Inflammatory macrophage treated with lipopolysaccharide for 1 hour (primary cell): Measurements from ENCODE around the gene PRDM2.

Experiments
- DNase-seq, 2 donors: peaks; one replicate each; pipeline ENCODE4 v3.0.0-alpha.2; 2020 to 2022

PRDM2 gene

DNA sequence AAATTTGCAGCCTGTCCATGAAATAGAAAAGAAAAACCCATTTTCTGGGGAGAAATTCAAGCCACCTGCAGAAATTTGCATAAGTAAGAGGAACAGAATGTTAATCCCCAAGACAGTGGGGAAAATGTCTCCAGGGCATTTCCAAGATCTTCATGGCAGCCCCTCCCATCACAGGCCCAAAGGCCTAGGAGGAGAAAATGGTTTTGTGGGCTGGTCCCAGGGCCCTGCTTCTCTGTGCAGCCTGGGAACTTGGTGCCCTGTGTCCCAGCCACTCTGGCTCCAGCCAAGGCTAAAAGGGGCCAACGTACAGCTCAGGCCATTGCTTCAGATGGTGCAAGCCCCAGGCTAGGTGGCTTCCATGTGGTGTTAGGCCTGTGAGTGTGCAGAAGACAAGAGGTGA lies 155.6 kb downstream of the PRDM2 start:
- DNase-seq = no peak

DNA sequence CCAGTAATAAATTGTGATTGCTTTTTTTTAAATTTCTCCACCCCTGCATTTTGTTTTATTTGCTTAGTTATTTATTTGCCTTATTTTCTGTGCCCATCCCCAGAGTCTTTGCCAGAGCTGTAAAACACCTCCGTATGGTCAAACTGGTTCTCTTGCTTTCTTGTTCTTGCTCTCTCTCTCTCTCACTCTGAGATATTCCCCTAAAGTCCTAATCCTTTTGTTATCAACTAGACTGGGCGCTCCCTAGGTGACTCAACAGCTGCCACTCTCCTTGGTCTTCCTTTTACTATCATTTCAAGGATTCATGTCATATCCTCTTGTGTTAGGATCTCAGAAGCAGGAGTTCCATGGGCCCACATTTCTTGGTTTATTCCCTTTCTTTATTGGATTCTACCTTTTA lies 160.0 kb downstream of the PRDM2 start:
- no peak for DNase-seq

DNA sequence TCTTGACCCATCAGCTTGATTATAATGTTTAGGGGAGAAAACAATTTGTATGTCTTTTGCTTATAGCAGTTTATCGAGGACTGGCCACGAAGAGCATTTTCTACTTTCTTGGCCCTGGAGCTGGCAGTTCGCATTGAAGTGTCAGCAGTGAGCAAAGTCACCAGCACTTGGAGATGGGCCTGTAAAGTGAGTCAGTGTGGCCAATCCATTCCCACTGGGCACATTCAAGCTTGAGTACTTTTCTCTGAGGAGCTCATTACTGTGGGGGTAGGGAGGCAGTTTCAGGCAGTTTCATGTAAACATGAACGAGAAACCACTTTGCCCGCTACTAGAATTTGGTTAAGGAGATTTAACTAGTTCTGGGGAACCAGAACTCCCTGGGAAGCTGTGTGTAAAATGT lies 164.8 kb downstream of the PRDM2 start:
- DNase-seq = no peak

DNA sequence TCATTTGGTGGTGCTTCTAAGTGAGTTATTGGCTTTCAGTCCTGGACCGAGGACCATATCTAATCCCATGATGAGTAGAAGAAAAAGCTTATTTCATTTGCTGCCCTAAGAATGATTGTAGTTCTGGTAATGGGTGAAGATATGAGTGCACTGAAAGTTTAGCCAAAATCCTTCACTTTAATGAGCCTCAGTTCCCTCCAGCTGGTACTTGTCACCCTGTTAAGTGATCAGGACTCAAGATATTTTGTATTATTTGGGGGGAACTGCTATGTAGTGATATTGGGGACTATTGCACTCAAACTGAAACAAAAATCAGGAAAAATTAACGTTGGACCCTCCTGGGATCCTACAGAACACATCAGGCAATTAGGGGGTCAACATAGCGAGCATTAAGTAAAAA lies 165.9 kb downstream of the PRDM2 start:
- DNase-seq = no peak

DNA sequence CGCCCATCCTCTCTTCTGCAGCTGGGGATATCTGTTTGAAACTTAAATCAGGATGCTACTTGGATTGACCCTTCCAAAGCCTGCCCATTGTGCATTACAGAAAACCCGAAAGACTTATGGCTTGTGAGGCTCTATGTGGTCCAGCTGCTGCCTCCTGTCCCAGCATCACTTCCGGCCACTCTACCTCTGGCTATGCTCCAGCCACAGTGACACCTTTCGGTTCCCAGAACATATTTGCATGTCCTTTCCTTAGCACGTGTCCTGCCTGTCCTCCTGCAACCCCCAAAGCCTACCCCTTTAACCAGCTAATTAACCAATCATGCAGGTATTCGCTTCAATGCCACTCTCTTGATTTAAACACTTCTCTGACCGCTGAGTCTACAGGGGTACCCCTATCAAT lies 167.6 kb downstream of the PRDM2 start:
- DNase-seq = no peak

DNA sequence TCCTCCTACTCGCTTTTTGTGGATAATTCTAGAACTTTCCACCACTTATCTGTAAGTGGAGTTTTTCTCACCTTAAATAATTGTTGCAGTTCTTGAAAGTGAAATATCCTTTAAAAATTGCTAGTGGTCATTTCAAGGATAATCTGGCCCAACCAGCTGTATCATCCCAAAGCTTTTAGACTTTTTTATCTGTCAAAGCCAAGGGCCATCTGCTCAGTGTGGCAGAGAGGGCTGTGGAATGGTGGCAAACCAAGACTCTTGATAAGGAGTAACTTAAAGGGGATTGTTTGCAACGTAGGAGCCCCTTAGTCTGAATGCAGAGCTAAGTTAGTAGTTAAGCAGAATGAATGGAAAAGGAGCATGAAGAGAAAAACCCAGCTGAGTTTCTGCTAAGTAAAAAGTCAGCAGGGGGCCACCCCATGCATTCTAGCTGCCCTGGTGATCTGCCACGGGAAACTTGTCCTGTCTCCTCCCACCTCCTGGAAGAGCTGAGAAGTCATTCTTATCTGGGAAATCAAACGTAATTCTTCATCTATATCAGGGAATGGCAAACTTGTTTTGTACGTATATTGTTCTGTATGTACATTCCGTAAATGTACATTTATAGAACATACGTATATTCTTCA lies 169.3 kb downstream of the PRDM2 start:
- no peak for DNase-seq

DNA sequence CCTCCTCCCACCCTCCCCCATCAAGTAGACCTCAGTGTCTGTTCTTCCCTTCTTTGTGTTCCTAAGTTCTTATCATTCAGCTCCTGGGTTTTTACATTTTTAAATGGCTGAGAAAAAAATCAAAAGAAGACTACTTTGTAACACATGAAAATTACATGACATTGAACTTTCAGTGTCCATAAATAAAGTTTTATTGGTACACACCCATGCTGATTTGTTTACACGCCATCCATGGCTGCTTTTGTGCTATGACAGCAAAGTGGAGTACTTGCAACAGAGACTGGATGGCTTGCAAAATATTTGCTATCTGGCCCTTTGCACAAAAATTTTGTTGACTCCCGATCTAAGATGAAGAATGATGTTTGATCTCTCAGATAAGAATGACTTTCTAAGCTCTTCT lies 171.4 kb downstream of the PRDM2 start:
- DNase-seq = no peak

DNA sequence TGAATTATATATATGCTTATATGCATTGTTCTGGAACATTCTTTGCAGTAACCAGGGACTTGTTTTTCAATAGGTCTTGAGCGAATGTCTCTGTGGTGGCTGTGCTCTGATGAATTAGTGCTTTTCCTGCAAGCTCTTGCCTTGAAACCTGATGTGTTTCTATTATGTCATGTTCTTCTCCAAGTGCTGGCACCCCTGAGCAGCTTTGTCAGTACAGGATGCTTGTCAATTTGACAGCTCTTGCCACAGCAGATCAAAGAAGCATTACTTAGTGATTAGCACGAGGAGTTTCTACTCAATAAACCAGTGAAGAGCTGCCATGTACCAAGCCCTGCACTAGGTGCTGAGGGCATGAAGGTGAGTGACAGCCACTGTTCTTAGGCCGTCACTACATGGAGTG lies 171.9 kb downstream of the PRDM2 start:
- no peak for DNase-seq

DNA sequence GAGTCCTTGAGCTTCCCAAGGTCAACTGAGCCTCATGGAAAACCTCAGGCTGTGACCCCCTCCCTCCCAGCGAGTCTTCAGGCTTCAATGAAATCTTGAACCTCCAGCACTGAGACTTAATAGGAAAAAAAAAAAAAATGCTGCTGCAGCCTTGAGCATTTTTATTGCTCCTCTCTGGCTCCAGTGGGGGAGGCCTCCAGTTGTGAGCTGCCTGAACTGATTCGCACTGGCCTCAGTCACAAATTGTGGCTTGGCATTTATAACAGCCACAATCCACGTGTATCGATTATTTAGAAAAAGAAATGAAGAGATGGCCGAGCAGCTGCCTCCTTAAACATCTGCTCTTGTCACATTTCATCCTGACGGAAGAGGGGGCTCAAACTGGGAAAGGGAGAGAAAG lies 173.0 kb downstream of the PRDM2 start:
- no peak for DNase-seq
